Astrocyte of the cerebellum (primary cell): ENCODE data around the gene SMYD4.

Source experiments
- DNase-seq: peaks from one replicate; pipeline ENCODE4 v3.0.0-alpha.2; 2011; ENCODE audit warnings: low read depth
- H3K4me3 ChIP-seq: 2 replicates; pipeline ENCODE4 v1.5.1; 2011; ENCODE audit warnings: mild to moderate bottlenecking, low read depth, low read length, moderate library complexity
- CTCF ChIP-seq: IDR thresholded peaks from 2 replicates; pipeline ENCODE4 v1.5.1; 2012; ENCODE audit warnings: low read length, low read depth, moderate library complexity, mild to moderate bottlenecking; ENCODE audit errors: missing control alignments
- in situ Hi-C: cut with HindIII; loops from 2 replicates; pipeline ENCODE4 v1.10.0; 2017; ENCODE audit warnings: low sequenced_read_pairs

The SMYD4 gene

GRCh38 chr17:1872254-1872653 is 42.6 kb upstream of the SMYD4 start:
- in situ Hi-C loops = no loop called here
- TF ChIP-seq CTCF = no peak
- no peak overlapping the region for H3K4me3 ChIP-seq
- no peak for DNase-seq

- in situ Hi-C loops = no loop called here
- H3K4me3 ChIP-seq = no peak overlapping the region
- no peak for DNase-seq
- TF ChIP-seq CTCF = no peak
These were observed 42.1 kb upstream of the SMYD4 start for GRCh38 chr17:1871756-1872155.

GRCh38 chr17:1870592-1870991 is 40.9 kb upstream of the SMYD4 start:
- no peak overlapping the region for H3K4me3 ChIP-seq
- in situ Hi-C loops = no loop called here
- DNase-seq = no peak
- no peak for TF ChIP-seq CTCF

GRCh38 chr17:1868090-1868489 is 38.4 kb upstream of the SMYD4 start:
- in situ Hi-C loops = no loop called here
- no peak for DNase-seq
- H3K4me3 ChIP-seq = no peak overlapping the region
- no peak for TF ChIP-seq CTCF

GRCh38 chr17:1867307-1867706 is 37.6 kb upstream of the SMYD4 start:
- TF ChIP-seq CTCF = no peak
- in situ Hi-C loops = no loop called here
- no peak overlapping the region for H3K4me3 ChIP-seq
- no peak for DNase-seq

- in situ Hi-C loops = no loop called here
- no peak overlapping the region for H3K4me3 ChIP-seq
- peak; percentile 58 for TF ChIP-seq CTCF
- DNase-seq = no peak
These were observed 35.7 kb upstream of the SMYD4 start for GRCh38 chr17:1865252-1866037.
